ENCODE measurements around the gene DEFB113. TPM values are rescaled to one million over a fixed set of nuclear protein-coding genes. Genes with fewer than 3 reads are reported as not detected.

DEFB113 gene
- total RNA-seq, 1 donor from 2014 or later, result not detected

GRCh38 chr6:49937017-49937416 is 32.4 kb downstream of the DEFB113 start:
- DNase-seq (ENCODE audit: low spot score), result no peak

GRCh38 chr6:49935387-49935786 is 34.0 kb downstream of the DEFB113 start:
- peak; percentile 2 for DNase-seq (ENCODE audit: low spot score)

GRCh38 chr6:49934770-49935169 is 34.7 kb downstream of the DEFB113 start:
- no peak for DNase-seq (ENCODE audit: low spot score)

DNA sequence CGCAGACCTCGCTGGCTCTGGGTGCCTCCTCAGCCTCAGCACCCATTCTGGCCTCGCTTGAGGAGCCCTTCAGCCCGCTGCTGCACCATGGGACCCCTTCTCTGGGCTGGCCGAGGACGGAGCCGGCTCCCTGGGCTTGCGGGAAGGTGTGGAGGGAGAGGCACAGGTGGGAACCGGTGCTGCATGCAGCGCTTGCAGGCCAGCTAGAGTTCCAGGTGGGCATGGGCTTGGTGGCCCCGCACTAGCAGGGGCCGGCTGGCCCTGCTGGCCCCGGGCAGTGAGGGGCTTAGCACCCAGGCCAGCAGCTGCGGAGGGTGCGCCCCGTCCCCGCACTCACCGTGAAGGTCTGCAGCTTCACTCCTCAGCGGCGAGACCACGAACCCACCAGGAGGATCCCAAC is 35.9 kb downstream of the DEFB113 start:
- no peak for DNase-seq (ENCODE audit: low spot score)

DNA sequence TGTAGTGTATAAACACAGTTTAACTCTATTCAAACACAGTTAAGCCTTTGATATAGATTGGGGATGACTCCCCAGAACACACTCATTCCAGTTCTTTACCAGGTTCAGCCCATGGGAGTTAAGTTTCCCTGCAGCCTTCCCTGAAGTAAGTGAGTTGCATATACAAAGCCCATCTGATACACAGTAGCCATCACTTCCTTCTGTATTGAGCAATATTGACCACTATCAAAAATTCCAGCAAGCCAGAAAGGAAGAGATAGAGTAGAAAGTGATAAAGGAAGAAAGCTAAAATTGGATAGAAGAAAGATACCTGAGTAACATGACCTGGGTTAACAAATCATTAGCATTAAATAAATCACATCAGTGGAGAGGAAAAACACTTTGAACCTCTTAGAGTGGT is 40.1 kb downstream of the DEFB113 start:
- DNase-seq (ENCODE audit: low spot score), result no peak

DNA sequence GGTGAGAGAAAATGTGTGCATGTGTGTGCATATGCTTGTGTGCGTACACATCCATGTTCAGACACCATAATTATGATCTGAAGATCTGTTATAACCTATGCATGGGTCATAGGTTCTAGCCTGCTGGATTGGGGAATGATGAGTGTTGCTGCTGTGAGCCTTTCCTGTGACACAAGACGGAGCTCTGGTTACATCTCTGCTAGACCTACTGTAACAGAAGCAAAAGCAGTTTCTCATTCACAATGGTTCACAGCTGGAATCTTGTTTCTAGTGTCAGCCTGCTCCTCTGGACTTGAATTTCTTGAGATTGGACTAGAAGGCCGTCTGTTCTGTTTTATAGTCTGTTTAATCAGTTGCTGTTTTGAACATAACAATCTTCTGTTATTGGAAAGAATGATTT is 45.6 kb downstream of the DEFB113 start:
- no peak for DNase-seq (ENCODE audit: low spot score)

DNA sequence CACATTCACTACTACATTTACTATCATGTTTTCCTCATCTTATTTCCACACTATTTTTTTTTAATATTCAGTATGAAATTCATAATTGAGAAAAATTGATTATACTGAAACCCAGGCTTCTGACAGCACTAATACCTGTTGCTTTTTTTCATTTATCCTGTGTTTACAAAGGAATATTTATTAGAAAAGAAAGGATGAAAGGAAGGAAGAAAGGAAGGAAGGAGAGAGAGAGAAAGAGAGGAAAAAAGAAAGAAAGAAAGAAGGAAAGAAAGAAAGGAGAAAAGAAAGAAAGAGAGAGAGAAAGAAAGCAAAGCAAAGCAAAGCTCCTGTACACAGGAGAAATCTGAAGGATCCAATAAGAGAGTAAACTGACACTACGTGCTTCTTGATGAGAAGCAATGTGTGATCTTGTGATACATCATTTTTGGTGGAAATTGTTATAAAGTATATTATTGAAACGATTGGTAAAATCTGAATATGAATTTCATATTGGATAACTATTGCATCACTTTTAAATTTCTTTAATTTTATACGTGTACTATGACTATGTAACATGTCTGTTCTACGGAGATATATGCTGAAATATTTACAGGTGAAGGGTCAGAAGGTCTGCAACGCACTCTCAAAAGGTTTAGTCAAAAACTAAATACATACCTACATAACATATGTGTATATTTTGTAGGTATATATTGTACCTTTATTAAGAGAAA is 49.3 kb downstream of the DEFB113 start:
- DNase-seq (ENCODE audit: low spot score), result no peak

GRCh38 chr6:49919261-49919660 is 50.2 kb downstream of the DEFB113 start:
- no peak for DNase-seq (ENCODE audit: low spot score)

DNA sequence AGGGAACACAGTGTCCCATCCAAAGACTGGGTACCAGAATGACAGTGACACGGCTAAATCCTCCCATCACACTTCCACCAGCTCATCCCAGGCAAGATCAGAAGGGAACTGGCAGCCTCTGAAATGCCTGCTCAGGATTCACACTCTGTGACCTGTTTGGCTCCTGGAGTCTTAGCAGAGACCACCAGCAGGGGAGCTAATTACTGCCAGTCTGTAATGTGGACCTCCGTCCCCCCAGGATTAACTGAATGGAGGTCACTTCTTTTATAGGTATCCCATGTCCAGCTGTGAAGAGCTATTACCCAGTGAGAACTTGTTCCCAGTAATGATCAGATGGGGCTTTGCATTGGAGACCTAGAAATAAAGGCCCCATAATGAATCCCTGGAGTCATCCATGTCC is 50.6 kb downstream of the DEFB113 start:
- DNase-seq (ENCODE audit: low spot score), result no peak

Other genes starting within 250 kb of the DEFB113 start
- 10.8 TPM for gene CRISP3, start 225.2 kb downstream of the DEFB113 start, total RNA-seq (ENCODE audit: insufficient read depth, low replicate concordance)
- 7.0 TPM for gene PGK2, start 182.3 kb downstream of the DEFB113 start, total RNA-seq (ENCODE audit: insufficient read depth, low replicate concordance)
- gene CRISP1, start 103.1 kb downstream of the DEFB113 start, total RNA-seq (ENCODE audit: insufficient read depth, low replicate concordance), result 7.5 TPM
- not detected for gene DEFB114, start 5.5 kb downstream of the DEFB113 start, total RNA-seq (ENCODE audit: insufficient read depth, low replicate concordance)
- gene DEFB110, start 52.4 kb upstream of the DEFB113 start, total RNA-seq (ENCODE audit: insufficient read depth, low replicate concordance), result not detected
- gene DEFB112, start 80.3 kb upstream of the DEFB113 start, total RNA-seq (ENCODE audit: insufficient read depth, low replicate concordance), result not detected

Data from umbilical cord (tissue), 2 donors.